SU-DHL-6 (cell line): ENCODE measurements around the gene XRCC4.

Source experiments
- EZH2phosphoT487 ChIP-seq: fragments of 200-600 bp; sonication (generic), shearing (Covaris generic); conservative IDR thresholded peaks from 2 replicates; pipeline ENCODE4 v1.6.1; 2018; ENCODE audit warnings: mild to moderate bottlenecking, antibody characterized with exemption, low read length, moderate library complexity, mixed read lengths
- TF ChIP-seq, protein P1 (sequence below): fragments of 200-600 bp; sonication (generic); IDR thresholded peaks from one replicate; pipeline ENCODE4 v1.5.1; 2017; ENCODE audit warnings: antibody characterized with exemption, mild to moderate bottlenecking, low read length, moderate library complexity; ENCODE audit not compliant: insufficient read depth, poor library complexity, severe bottlenecking

DNA sequence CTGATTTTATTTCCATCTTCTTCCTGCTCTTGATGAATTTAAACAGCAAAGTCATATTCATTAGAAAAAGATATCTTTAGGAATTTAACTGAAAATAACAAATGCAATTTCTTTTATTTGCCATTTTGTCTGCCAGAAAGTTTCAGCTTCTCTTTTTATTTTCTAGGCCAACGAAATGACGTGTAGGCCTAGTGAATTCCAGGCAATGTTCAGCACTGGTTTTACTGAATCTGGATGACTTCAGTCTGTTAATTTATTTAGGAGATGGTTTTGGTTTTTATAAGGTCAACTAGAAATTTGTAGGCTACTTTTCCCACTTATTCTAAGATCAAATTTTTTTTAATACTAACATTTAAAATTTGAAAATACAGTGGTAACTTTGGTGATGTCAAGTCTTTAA lies 265.1 kb downstream of the XRCC4 start:
- TF ChIP-seq, protein P1, sequence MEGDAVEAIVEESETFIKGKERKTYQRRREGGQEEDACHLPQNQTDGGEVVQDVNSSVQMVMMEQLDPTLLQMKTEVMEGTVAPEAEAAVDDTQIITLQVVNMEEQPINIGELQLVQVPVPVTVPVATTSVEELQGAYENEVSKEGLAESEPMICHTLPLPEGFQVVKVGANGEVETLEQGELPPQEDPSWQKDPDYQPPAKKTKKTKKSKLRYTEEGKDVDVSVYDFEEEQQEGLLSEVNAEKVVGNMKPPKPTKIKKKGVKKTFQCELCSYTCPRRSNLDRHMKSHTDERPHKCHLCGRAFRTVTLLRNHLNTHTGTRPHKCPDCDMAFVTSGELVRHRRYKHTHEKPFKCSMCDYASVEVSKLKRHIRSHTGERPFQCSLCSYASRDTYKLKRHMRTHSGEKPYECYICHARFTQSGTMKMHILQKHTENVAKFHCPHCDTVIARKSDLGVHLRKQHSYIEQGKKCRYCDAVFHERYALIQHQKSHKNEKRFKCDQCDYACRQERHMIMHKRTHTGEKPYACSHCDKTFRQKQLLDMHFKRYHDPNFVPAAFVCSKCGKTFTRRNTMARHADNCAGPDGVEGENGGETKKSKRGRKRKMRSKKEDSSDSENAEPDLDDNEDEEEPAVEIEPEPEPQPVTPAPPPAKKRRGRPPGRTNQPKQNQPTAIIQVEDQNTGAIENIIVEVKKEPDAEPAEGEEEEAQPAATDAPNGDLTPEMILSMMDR: no peak
- no peak for TF ChIP-seq EZH2phosphoT487
